SK-N-SH (cell line): Measurements from ENCODE around the gene TRMT44. TPM values are rescaled to one million over a fixed set of nuclear protein-coding genes. Genes with fewer than 3 reads are reported as not detected.

Experiments
- CTCF ChIA-PET: fragments of 300-600, 350-600 bp; formaldehyde crosslinking; extraction: SDS; loops from one replicate; lab custom pipeline; 2021; lab: Yijun Ruan, JAX
- POLR2A ChIA-PET: fragments of 350-600 bp; sonication (Branson Sonifier 250); formaldehyde crosslinking; extraction: SDS; loops from one replicate; lab custom pipeline; 2020; ENCODE audit warnings: antibody characterized with exemption, inconsistent platforms; lab: Yijun Ruan, JAX
- DNase-seq: peaks from one replicate; pipeline ENCODE4 v3.0.0; 2012
- H2AFZ ChIP-seq: fragments of 200-600 bp; sonication (generic); 2 replicates; pipeline ENCODE4 v1.8.1; 2016; ENCODE audit warnings: antibody characterized with exemption, mild to moderate bottlenecking, low read depth
- H3F3A ChIP-seq: fragments of 200-600 bp; sonication (generic); replicated peaks from 2 replicates; pipeline ENCODE3; 2016; ENCODE audit warnings: antibody characterized with exemption, mild to moderate bottlenecking; ENCODE audit not compliant: insufficient read depth
- H3K27ac ChIP-seq, 2 experiments: fragments of 200-500 bp in 1 of 2; fragments of 200-600 bp in 1 of 2; sonication (Bioruptor generic) in 1 of 2; sonication (generic), shearing (Covaris generic) in 1 of 2; 2 replicates each; pipeline versions ENCODE4 v1.5.1 to v1.6.1; 2014 to 2016; ENCODE audit warnings: low read depth in 2 of 2, inconsistent platforms in 1 of 2, low read length in 1 of 2, mild to moderate bottlenecking in 1 of 2, mixed read lengths in 1 of 2
- H3K27me3 ChIP-seq: fragments of 200-600 bp; sonication (generic), shearing (Covaris generic); 2 replicates; pipeline ENCODE4 v1.6.1; 2016; ENCODE audit warnings: mixed run types; ENCODE audit not compliant: insufficient read depth
- H3K36me3 ChIP-seq, 2 experiments: fragments of 200-500 bp in 1 of 2; fragments of 200-600 bp in 1 of 2; sonication (Bioruptor generic) in 1 of 2; sonication (generic) in 1 of 2; replicated peaks in 1 of 2; 2 replicates each; pipeline versions ENCODE3 to v1.5.1; 2014 to 2016; ENCODE audit warnings: low read length in 1 of 2, mild to moderate bottlenecking in 1 of 2; ENCODE audit not compliant: insufficient read depth in 2 of 2, control insufficient read depth in 1 of 2
- H3K4me1 ChIP-seq, 2 experiments: fragments of 200-500 bp in 1 of 2; fragments of 200-600 bp in 1 of 2; sonication (Bioruptor generic) in 1 of 2; sonication (generic), shearing (Covaris generic) in 1 of 2; 2 replicates each; pipeline versions ENCODE4 v1.5.1 to v1.6.1; 2014 to 2016; ENCODE audit warnings: low read depth in 1 of 2, low read length in 1 of 2, mixed run types in 1 of 2; ENCODE audit not compliant: insufficient read depth in 2 of 2, control insufficient read depth in 1 of 2
- H3K4me2 ChIP-seq: fragments of 200-600 bp; sonication (generic), shearing (Covaris generic); 2 replicates; pipeline ENCODE4 v1.6.1; 2017; ENCODE audit warnings: mixed run types
- H3K4me3 ChIP-seq, 2 experiments: fragments of 200-500 bp in 1 of 2; fragments of 200-600 bp in 1 of 2; sonication (Bioruptor generic) in 1 of 2; sonication (generic), shearing (Covaris generic) in 1 of 2; 2 replicates each; pipeline versions ENCODE4 v1.5.1 to v1.8.1; 2014 to 2016; ENCODE audit warnings: low read depth in 2 of 2, inconsistent platforms in 1 of 2, low read length in 1 of 2, mild to moderate bottlenecking in 1 of 2, mixed read lengths in 1 of 2, moderate library complexity in 1 of 2
- H3K79me2 ChIP-seq: fragments of 200-600 bp; sonication (generic); 2 replicates; pipeline ENCODE4 v1.8.1; 2017; ENCODE audit warnings: mild to moderate bottlenecking; ENCODE audit not compliant: insufficient read depth
- H3K9ac ChIP-seq: fragments of 200-600 bp; sonication (generic); 2 replicates; pipeline ENCODE4 v1.6.1; 2017; ENCODE audit warnings: mixed run types
- H3K9me2 ChIP-seq: fragments of 200-600 bp; sonication (generic); 2 replicates; pipeline ENCODE4 v1.6.1; 2017; ENCODE audit warnings: mixed run types
- H3K9me3 ChIP-seq: fragments of 200-600 bp; sonication (generic); 2 replicates; pipeline ENCODE4 v1.6.1; 2017; ENCODE audit warnings: mixed run types, mild to moderate bottlenecking, moderate library complexity
- H4K20me1 ChIP-seq: fragments of 200-600 bp; sonication (generic); 2 replicates; pipeline ENCODE4 v1.6.1; 2017; ENCODE audit warnings: mild to moderate bottlenecking, mixed run types; ENCODE audit not compliant: insufficient read depth
- EP300 ChIP-seq, 2 experiments: IDR thresholded peaks; 2 replicates each; pipeline versions ENCODE4 v1.4.0 to v1.6.1; 2012; ENCODE audit warnings: borderline replicate concordance in 1 of 2, low read depth in 1 of 2, low read length in 1 of 2
- EZH2phosphoT487 ChIP-seq: fragments of 200-600 bp; sonication (generic); IDR thresholded peaks from 2 replicates; pipeline ENCODE4 v1.6.1; 2017; ENCODE audit warnings: low read depth, mixed run types, mild to moderate bottlenecking, antibody characterized with exemption, moderate library complexity, borderline replicate concordance
- FOXJ3 ChIP-seq: sonication (generic); formaldehyde crosslinking; IDR thresholded peaks from 2 replicates; pipeline ENCODE4 v1.5.1; 2020; ENCODE audit warnings: mild to moderate bottlenecking, missing genetic modification reagents
- IRF3 ChIP-seq: fragments of 150-350 bp; IDR thresholded peaks from 2 replicates; pipeline ENCODE4 v1.6.1; 2016; ENCODE audit warnings: mild to moderate bottlenecking, low read depth, low read length
- JUND ChIP-seq: IDR thresholded peaks from 2 replicates; pipeline ENCODE4 v1.4.0; 2012
- MAX ChIP-seq: IDR thresholded peaks from 2 replicates; pipeline ENCODE4 v1.4.0; 2012; ENCODE audit warnings: low read depth
- POLR2AphosphoS5 ChIP-seq: IDR thresholded peaks from 2 replicates; pipeline ENCODE4 v1.6.1; 2012; ENCODE audit warnings: low read depth, low read length
- RAD21 ChIP-seq: IDR thresholded peaks from 2 replicates; pipeline ENCODE4 v1.6.1; 2012; ENCODE audit warnings: mild to moderate bottlenecking, low read length
- RCOR1 ChIP-seq: fragments of 150-350 bp; IDR thresholded peaks from 2 replicates; pipeline ENCODE4 v1.6.1; 2017; ENCODE audit warnings: antibody characterized with exemption, low read length
- RXRA ChIP-seq: IDR thresholded peaks from 2 replicates; pipeline ENCODE4 v1.4.0; 2012; ENCODE audit warnings: low read depth, mild to moderate bottlenecking, borderline replicate concordance
- TEAD4 ChIP-seq: IDR thresholded peaks from 2 replicates; pipeline ENCODE4 v1.4.0; 2012; ENCODE audit warnings: mild to moderate bottlenecking, borderline replicate concordance; ENCODE audit not compliant: insufficient read depth
- USF1 ChIP-seq: IDR thresholded peaks from 2 replicates; pipeline ENCODE4 v1.4.0; 2012; ENCODE audit warnings: low read depth, borderline replicate concordance
- ZBTB33 ChIP-seq: IDR thresholded peaks from 2 replicates; pipeline ENCODE4 v1.4.0; 2012; ENCODE audit warnings: low read depth, borderline replicate concordance
- WGBS: methylation state at CpG from one replicate; pipeline ENCODE4 v1.1.6; 2017; ENCODE audit warnings: low lambda C conversion rate; 5-methylcytosine and 5-hydroxymethylcytosine counted together
- polyA plus RNA-seq, 3 experiments: library from polyadenylated mRNA; depleted of rRNA; stranded (reverse); fragments of >200 nt; gene quantifications; 2 replicates each; pipeline ENCODE4 v1.2.3, GENCODE V29; 2012
- TF ChIP-seq, protein P1 (sequence below): fragments of 200-600 bp; sonication (generic); IDR thresholded peaks from 2 replicates; pipeline ENCODE4 v1.6.1; 2017; ENCODE audit warnings: antibody characterized with exemption, mild to moderate bottlenecking, moderate library complexity
- TF ChIP-seq, protein P2 (sequence below): fragments of 150-350 bp; IDR thresholded peaks from 2 replicates; pipeline ENCODE4 v1.6.1; 2017; ENCODE audit warnings: antibody characterized with exemption, low read length, low read depth, borderline replicate concordance

TRMT44 gene
- polyA plus RNA-seq, 1 of the 3 experiments (the other 2 are of a cell fraction): 6.0 TPM

DNA sequence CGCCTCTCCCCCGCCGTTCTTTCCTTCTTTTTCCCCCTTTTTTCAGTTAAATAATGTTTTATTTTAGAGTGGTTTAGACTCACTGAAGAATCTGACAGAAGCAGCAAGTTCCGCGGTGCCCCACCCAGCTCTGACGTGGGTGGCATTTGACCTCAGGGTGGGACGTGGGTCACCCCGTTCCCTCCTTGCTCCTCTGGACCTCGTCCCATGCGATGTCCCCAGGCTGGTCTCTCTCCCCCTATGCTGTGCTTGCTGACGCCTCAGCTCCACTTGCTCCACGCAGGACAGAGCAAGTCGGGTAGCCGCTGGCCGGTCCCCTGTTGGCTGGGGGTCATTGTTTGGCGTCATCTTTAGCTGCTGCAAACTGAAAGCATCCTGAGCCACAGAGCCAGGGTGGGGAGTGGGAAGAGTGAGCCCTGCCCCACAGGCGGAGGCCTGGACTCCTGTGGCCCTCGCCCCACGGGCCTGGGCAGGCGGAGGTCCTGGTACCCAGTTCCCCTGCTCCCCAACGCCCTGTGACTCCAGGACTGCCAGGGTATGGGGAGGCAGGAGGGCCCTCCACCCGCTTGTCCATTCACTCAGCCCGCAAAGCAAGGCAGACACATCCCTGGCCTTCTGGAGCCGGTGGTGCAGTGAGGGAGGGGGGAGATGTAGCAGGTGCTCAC lies 30.8 kb downstream of the TRMT44 start:
- Histone ChIP-seq H3K9me2 (no peaks in the 10 kb centered on the region), H3K9ac (no peak overlapping the region), H3K4me2 (no peak overlapping the region), H3K27me3 (no peaks in the 10 kb centered on the region), H3K4me1 (no peaks in the 10 kb centered on the region), H3K9me3 (no peaks in the 10 kb centered on the region), H3F3A (peaks cover 5% of the 10 kb centered on the region), H3K79me2 (no peaks in the 10 kb centered on the region), H2AFZ (no peak overlapping the region), H3K36me3 (peaks cover 3 to 37% of the 10 kb centered on the region in 2 experiments), H4K20me1 (no peaks in the 10 kb centered on the region), H3K27ac (no peak overlapping the region), H3K4me3 (no peak overlapping the region)
- 91% methylated on average over 17 of the region's 24 CpGs for WGBS
- DNase-seq: peak; percentile 22
- CTCF ChIA-PET: interaction anchor here (1.0 to 4.5 kb wide), 5 partner anchors 121 to 447 kb away, joined by 3 to 54 read pairs (median 7); partner anchors contain the start of gene CPZ
- POLR2A ChIA-PET: no interaction called here
- TF ChIP-seq RCOR1: no peak
- TF ChIP-seq EP300 (IDR thresholded peaks at IDR 0.05; ENCODE audit: borderline replicate concordance in 1 of 2, low read depth in 1 of 2, low read length in 1 of 2): no peak
- no peak for TF ChIP-seq RXRA
- no peak for TF ChIP-seq RAD21
- no peak for TF ChIP-seq USF1
- no peak for TF ChIP-seq TEAD4
- TF ChIP-seq IRF3: no peak

DNA sequence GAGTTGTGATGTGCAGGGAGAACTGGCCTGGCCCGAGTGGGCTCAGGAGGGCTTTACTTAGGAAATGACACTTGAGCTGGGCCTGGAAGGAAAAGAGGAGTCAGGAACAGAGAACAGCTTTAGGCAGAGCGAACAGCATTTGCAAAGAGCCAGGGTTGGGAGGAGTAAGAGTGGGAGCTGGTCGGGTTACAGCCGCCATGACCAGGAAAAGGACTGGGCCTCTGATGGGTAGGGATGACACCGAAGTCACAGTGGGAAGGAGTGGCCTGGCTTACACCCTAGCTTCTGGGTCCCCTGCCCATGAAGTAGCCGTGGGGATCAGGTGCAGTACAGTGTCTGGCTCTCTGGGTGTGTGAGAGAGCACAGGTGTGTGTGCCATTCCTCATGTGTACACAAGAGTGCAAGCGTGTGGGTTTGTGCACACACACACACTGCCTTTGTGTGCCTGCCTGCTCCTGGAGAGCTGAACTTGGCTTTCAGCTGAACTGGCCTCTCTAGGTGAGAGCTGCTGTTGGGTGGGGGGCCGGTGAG lies 31.6 kb downstream of the TRMT44 start:
- no peaks in the 10 kb centered on the region for H3K9me3 ChIP-seq
- WGBS: 91% methylated on average over 6 of the region's 8 CpGs
- H4K20me1 ChIP-seq: no peaks in the 10 kb centered on the region
- peaks cover 5% of the 10 kb centered on the region for H3F3A ChIP-seq
- no peaks in the 10 kb centered on the region for H3K9me2 ChIP-seq
- no peak overlapping the region for H2AFZ ChIP-seq
- no peak overlapping the region for H3K27ac ChIP-seq
- no peak overlapping the region for H3K4me2 ChIP-seq
- no peak for TF ChIP-seq FOXJ3 (CRISPR knock-in tag)
- TF ChIP-seq ZBTB33: no peak
- TF ChIP-seq RCOR1: no peak
- no peak for TF ChIP-seq MAX
- no peak for TF ChIP-seq POLR2AphosphoS5
- TF ChIP-seq, protein P1, sequence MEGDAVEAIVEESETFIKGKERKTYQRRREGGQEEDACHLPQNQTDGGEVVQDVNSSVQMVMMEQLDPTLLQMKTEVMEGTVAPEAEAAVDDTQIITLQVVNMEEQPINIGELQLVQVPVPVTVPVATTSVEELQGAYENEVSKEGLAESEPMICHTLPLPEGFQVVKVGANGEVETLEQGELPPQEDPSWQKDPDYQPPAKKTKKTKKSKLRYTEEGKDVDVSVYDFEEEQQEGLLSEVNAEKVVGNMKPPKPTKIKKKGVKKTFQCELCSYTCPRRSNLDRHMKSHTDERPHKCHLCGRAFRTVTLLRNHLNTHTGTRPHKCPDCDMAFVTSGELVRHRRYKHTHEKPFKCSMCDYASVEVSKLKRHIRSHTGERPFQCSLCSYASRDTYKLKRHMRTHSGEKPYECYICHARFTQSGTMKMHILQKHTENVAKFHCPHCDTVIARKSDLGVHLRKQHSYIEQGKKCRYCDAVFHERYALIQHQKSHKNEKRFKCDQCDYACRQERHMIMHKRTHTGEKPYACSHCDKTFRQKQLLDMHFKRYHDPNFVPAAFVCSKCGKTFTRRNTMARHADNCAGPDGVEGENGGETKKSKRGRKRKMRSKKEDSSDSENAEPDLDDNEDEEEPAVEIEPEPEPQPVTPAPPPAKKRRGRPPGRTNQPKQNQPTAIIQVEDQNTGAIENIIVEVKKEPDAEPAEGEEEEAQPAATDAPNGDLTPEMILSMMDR: no peak
- no peak for TF ChIP-seq RAD21
- no peak for TF ChIP-seq EZH2phosphoT487
- TF ChIP-seq JUND: no peak
- TF ChIP-seq, protein P2, sequence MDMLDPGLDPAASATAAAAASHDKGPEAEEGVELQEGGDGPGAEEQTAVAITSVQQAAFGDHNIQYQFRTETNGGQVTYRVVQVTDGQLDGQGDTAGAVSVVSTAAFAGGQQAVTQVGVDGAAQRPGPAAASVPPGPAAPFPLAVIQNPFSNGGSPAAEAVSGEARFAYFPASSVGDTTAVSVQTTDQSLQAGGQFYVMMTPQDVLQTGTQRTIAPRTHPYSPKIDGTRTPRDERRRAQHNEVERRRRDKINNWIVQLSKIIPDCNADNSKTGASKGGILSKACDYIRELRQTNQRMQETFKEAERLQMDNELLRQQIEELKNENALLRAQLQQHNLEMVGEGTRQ: no peak
- no peaks in the 10 kb centered on the region for H3K27me3 ChIP-seq
- peak; percentile 29 for DNase-seq
- ChIA-PET CTCF (interaction anchor here (0.6 to 2.7 kb wide), 5 partner anchors 118 to 446 kb away, joined by 3 to 11 read pairs (median 3); no protein-coding TSS in a partner anchor), POLR2A (no interaction called here)
- no peaks in the 10 kb centered on the region for H3K4me1 ChIP-seq
- no peaks in the 10 kb centered on the region for H3K79me2 ChIP-seq
- H3K36me3 ChIP-seq: peaks cover 3 to 29% of the 10 kb centered on the region in 2 experiments
- no peak overlapping the region for H3K9ac ChIP-seq
- H3K4me3 ChIP-seq: no peak overlapping the region
